GM18873 (cell line): ENCODE results near the gene DIPK1B.

ENCODE experiments used
- ATAC-seq: cut with Tn5 transposase; IDR thresholded peaks from one replicate; pipeline ENCODE4 v1.9.1; 2021; ENCODE audit warnings: mild to moderate bottlenecking, moderate library complexity, moderate number of reproducible peaks; ENCODE audit not compliant: unreplicated experiment, low FRiP score

Gene DIPK1B

GRCh38 chr9:136733611-136734010 is 21.2 kb downstream of the DIPK1B start:
- no peak for ATAC-seq

- ATAC-seq = no peak
These were observed 22.6 kb downstream of the DIPK1B start for GRCh38 chr9:136734837-136735496.

DNA sequence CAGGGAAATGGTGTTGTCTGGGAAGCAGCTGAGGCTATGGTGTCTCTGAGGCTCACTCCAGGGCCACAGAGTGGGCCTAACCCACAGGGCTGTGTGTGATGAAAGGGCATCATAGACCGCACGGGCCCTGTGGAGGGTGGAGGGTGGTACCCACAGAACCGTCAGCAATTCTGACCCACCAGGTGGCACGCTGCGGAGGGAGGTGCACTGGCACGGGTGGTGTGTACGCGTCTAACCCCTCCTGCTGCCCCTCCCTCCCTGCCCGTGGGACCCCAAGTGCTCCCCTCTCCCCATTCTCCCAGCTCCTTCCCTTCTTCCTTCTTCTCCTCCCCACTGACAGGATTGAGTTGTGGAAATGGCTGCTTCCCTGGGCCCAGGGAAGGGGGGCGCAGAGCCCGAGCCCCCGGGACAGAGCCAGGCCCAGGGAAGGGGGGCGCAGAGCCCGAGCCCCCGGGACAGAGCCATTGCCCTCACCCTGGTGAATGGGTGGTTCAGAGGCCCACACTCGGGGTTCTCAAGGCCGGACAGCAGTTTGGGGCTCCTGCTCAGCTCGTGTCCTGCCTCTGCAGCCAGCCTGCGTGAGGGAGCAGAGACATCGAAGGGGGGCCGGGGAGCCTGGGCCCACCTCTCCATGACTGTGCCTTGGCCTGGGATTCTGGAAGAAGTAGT is 23.6 kb downstream of the DIPK1B start:
- ATAC-seq = no peak

- no peak for ATAC-seq
These were observed 26.6 kb downstream of the DIPK1B start for GRCh38 chr9:136738960-136739359.

GRCh38 chr9:136739509-136739908 is 27.1 kb downstream of the DIPK1B start:
- no peak for ATAC-seq

GRCh38 chr9:136740069-136740468 is 27.7 kb downstream of the DIPK1B start:
- ATAC-seq = no peak

- ATAC-seq = no peak
These were observed 28.1 kb downstream of the DIPK1B start for GRCh38 chr9:136740491-136740890.

GRCh38 chr9:136740971-136741882 is 28.9 kb downstream of the DIPK1B start:
- ATAC-seq = no peak

GRCh38 chr9:136741883-136742571 is 29.7 kb downstream of the DIPK1B start:
- no peak for ATAC-seq

DNA sequence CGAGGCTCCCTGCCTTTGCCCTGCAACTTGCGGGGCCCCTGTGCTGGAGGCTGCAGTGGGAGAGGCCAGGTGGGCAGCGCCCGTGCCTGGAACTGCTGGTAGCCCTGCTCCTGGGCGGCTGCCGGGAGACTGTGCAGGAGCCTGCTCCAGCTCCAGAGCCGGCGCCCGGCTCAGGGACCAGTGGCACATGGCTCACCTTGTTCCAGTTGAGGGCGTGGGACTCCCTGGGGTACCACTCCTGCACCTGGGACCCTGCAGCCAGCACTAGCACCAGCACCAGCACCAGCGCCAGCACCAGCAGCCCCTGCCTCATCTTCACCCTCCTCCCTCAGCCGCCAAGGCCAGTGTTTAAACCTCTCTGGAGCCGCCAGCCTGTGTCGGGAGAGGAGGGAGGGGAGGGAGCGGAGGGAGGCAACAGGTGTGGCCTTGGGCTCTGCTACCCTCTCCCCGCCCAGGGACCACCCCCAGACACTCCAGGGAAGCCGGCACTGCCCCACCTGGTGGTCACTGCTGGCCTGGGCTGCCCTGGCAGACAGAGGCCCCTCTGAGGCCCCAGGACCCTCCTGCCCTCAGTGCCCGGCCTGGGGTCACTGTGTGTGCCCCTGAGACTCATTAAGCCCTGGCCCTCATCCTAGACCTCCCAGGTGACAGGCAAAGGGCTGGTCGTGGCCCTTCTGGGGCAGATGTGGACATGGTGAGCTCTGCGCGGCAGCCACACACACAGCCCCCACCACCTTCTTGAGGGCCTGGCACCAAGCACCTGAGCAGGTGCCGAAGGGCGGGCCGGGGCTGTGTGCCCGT is 30.4 kb downstream of the DIPK1B start, which contains the start of gene LCN10:
Gene LCN10, minus strand, starts transcription at position 350 of the 801 bp plus-strand sequence. Its CDS starts 37 bp downstream, at position 313.
- no peak for ATAC-seq

GRCh38 chr9:136743639-136744211 is 31.4 kb downstream of the DIPK1B start:
- no peak for ATAC-seq

- no peak for ATAC-seq
These were observed 32.4 kb downstream of the DIPK1B start for GRCh38 chr9:136744773-136745172.

DNA sequence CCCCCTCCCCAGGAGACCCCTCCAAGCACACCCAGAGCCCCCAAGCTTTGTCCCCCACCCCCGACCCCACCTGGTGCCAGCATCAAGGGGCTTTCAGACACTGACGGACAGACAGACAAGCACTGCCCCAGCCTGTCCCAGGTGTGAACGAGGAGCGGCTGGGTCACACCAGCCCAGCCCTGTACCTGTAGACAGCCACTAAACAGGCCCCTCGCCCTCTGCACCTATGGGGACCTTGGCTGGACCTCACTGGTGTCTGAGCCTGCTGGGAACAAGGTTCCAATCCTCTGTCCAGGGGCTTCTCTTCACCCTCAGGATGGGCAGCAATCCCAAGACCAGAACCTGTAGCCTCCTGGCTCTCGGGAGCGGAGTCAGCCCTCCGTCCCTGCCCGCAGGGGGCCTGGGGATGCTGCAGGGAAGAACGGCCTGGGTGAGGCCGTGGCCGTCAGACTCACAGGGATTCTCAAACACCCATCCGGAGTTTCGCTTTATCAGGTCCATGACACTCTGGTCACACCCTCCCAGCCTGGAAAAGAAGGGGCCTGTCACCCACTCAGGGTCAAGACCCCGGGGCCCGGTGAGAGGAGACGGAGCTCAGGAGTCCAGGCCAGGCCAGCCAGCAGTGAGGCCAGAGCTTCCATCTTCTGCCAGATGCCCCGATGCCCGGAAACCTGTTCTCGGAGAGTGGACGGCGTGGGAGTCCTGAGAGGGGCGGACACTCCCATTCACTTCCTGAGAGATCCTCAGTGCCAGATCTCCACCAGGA is 33.2 kb downstream of the DIPK1B start:
- ATAC-seq = no peak

- no peak for ATAC-seq
These were observed 33.8 kb downstream of the DIPK1B start for GRCh38 chr9:136746155-136746490.

GRCh38 chr9:136746621-136747020 is 34.2 kb downstream of the DIPK1B start:
- ATAC-seq = no peak

- ATAC-seq = no peak
These were observed 35.0 kb downstream of the DIPK1B start for GRCh38 chr9:136747161-136748060.

- no peak for ATAC-seq
These were observed 35.8 kb downstream of the DIPK1B start, which contains the start of gene LCN6 for GRCh38 chr9:136748201-136748600. Gene LCN6 (minus strand): TSS chr9:136748525. CDS start chr9:136748483, 42 bp downstream.
